PC-9 (cell line): ENCODE measurements around the gene SLC12A2.

Source experiments
- EZH2 ChIP-seq: fragments of 200-600 bp; sonication (generic); IDR thresholded peaks from 2 replicates; pipeline ENCODE4 v1.8.0; 2017; ENCODE audit warnings: antibody characterized with exemption, low read depth
- TF ChIP-seq, protein P1 (sequence below): fragments of 200-600 bp; sonication (generic); conservative IDR thresholded peaks from 2 replicates; pipeline ENCODE4 v1.6.1; 2017; ENCODE audit warnings: mixed run types, antibody characterized with exemption, mild to moderate bottlenecking, moderate library complexity

- TF ChIP-seq, protein P1, sequence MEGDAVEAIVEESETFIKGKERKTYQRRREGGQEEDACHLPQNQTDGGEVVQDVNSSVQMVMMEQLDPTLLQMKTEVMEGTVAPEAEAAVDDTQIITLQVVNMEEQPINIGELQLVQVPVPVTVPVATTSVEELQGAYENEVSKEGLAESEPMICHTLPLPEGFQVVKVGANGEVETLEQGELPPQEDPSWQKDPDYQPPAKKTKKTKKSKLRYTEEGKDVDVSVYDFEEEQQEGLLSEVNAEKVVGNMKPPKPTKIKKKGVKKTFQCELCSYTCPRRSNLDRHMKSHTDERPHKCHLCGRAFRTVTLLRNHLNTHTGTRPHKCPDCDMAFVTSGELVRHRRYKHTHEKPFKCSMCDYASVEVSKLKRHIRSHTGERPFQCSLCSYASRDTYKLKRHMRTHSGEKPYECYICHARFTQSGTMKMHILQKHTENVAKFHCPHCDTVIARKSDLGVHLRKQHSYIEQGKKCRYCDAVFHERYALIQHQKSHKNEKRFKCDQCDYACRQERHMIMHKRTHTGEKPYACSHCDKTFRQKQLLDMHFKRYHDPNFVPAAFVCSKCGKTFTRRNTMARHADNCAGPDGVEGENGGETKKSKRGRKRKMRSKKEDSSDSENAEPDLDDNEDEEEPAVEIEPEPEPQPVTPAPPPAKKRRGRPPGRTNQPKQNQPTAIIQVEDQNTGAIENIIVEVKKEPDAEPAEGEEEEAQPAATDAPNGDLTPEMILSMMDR = no peak
- no peak for TF ChIP-seq EZH2
Observed at GRCh38 chr5:128082551-128083032, 974 bp upstream of the SLC12A2 start.
